Right cardiac atrium (tissue), 5 donors: ENCODE results near the gene HIVEP2. TPM values are rescaled to one million over a fixed set of nuclear protein-coding genes. Genes with fewer than 3 reads are reported as not detected.

Experiments used
- ATAC-seq, 2 donors: fragments of 200-7000 bp; cut with Tn5 transposase; one replicate each; pipeline versions ENCODE4 v1.8.0 to v1.9.1; 2020; ENCODE audit warnings: moderate library complexity in 2 of 2, mild to moderate bottlenecking in 1 of 2
- DNase-seq, 3 donors: peaks; one replicate each; pipeline ENCODE4 v3.0.0-alpha.2; 2020
- H3K27ac ChIP-seq: one replicate; pipeline ENCODE4 v1.5.1; 2013; ENCODE audit warnings: mild to moderate bottlenecking, low read length, control low read depth, moderate library complexity
- H3K27me3 ChIP-seq: one replicate; pipeline ENCODE4 v1.6.1; 2013; ENCODE audit not compliant: control insufficient read depth, insufficient read depth
- H3K4me1 ChIP-seq: one replicate; pipeline ENCODE4 v1.6.1; 2013; ENCODE audit warnings: low read length; ENCODE audit not compliant: control insufficient read depth, insufficient read depth
- H3K4me3 ChIP-seq: one replicate; pipeline ENCODE4 v1.5.1; 2013; ENCODE audit warnings: low read length, control low read depth
- H3K9me3 ChIP-seq: one replicate; pipeline ENCODE4 v1.6.1; 2013; ENCODE audit warnings: low read length; ENCODE audit not compliant: control insufficient read depth
- WGBS: extraction: QIAGEN DNeasy Blood & Tissue Kit; methylation state at CpG from one replicate; pipeline ENCODE4 v1.1.7; 2013; 5-methylcytosine and 5-hydroxymethylcytosine counted together
- intact Hi-C, 4 donors: fragments of 100-400 bp; cut with DNase I; formaldehyde crosslinking; loops; one replicate each; pipeline versions ENCODE4 v1.11.0 to v1.14.0; 2022 to 2023
- polyA plus RNA-seq: library from polyadenylated mRNA; stranded (reverse); fragments of 200-250 nt; gene quantifications from one replicate; pipeline ENCODE4 v1.2.3, GENCODE V29; 2013
- total RNA-seq, 4 donors: library from RNA; stranded (reverse); fragmentation: NEBNext Ultra II Directional; extraction: Animal tissue kit (Norgen Biotek cat#: 25700); gene quantifications; one replicate each; pipeline ENCODE4 v1.2.1, GENCODE V29; 2021
- donor health status: healthy with polysubstance abuse.
- donor health status: DM: no; HTN: yes; CAD: no.
- donor health status: DM: no; HTN: no; CAD: no.
- donor health status: DM: no; HTN: yes; CAD: no; lungs with severe emphysema.
- donor health status: DM: yes; HTN: yes; CAD: no.

Gene HIVEP2
- total and polyA plus RNA-seq, 5 donors: 4.5 to 29.0 (median 15.6) TPM

- Histone ChIP-seq H3K27me3 (no peaks in the 10 kb centered on the region), H3K9me3 (no peaks in the 10 kb centered on the region), H3K27ac (no peak overlapping the region), H3K4me3 (no peak overlapping the region), H3K4me1 (peaks cover 12% of the 10 kb centered on the region)
- DNase-seq (no peak), ATAC-seq (no peak)
- WGBS: 79% methylated on average over 1 of the region's 1 CpG
- intact Hi-C loops: no loop called here
Measured at GRCh38 chr6:142903812-142904211, 41.2 kb downstream of the HIVEP2 start.

GRCh38 chr6:142902636-142903053, 42.3 kb downstream of the HIVEP2 start:
- Histone ChIP-seq H3K4me3 (no peak overlapping the region), H3K9me3 (no peaks in the 10 kb centered on the region), H3K27ac (no peak overlapping the region), H3K27me3 (no peaks in the 10 kb centered on the region), H3K4me1 (peaks cover 13% of the 10 kb centered on the region)
- WGBS: 20% methylated on average over 4 of the region's 4 CpGs
- DNase-seq (peak; percentile 76 to 86 (median 80)), ATAC-seq (peak; percentile 88 to 96)
- intact Hi-C loops: no loop called here

DNA sequence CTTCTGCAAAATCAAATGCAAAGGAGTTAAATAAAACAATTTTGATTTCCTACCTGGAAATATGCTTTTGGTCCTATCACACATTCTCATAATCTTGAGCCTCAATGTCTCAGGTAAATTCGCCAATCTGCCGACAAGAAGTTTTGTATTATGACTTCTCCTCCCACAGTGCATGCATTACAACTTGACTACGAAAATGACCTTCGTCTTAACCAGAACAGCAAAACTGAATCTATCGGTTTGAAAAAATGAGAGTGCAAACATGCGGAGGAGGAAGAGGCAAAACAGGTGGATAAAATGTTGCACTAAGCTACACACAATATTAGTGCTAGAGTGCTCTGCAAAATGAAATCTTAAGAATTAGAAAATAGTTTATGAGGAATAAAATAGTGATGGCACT, 43.4 kb downstream of the HIVEP2 start:
- peaks cover 13% of the 10 kb centered on the region for H3K4me1 ChIP-seq
- no peak overlapping the region for H3K4me3 ChIP-seq
- WGBS: 95% methylated on average over 6 of the region's 6 CpGs

DNA sequence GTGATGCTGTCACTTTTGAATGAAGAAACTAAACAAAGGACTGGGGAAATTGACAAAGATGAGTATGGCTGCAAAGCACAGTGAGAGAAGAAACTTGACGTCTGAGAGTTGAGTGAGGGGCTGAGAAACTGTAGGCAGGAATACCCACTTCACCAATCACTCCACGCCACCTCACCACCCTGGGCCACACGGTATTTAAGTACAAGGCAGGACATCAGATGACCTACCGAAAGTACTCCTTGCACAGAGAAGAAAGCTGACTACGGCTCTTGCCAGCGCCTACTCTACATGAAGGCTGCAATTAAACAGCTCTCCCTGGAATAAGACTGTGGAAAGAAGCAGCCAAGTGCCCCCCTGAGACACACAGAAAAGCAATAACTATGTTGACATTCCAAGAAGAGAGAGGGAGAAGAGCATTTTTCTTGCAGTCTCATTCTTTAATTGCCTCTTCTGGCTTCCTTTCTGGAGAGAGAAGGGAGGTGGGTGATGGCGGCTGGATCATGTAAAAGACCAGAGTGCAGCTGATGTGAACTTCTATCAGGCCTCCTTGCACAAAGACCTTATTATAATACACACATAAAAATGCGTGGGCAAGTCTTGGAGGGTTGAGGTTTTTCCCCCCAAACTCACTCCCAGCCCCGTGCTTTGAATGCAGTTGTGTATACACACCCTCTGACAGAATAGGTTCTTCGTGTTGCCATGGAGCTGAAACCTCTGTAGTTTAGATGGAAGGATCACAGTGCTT, 44.6 kb downstream of the HIVEP2 start:
- 60% methylated on average over 10 of the region's 10 CpGs for WGBS
- H3K4me3 ChIP-seq: no peak overlapping the region
- H3K27me3 ChIP-seq: no peaks in the 10 kb centered on the region
- peaks cover 13% of the 10 kb centered on the region for H3K4me1 ChIP-seq
- H3K9me3 ChIP-seq: no peaks in the 10 kb centered on the region
- ATAC-seq: peak; percentile 15 to 35
- intact Hi-C loops: no loop called here
- H3K27ac ChIP-seq: no peak overlapping the region
- no peak for DNase-seq

More for the DNA sequence above, 43.4 kb downstream of the HIVEP2 start:
- Histone ChIP-seq H3K27me3 (no peaks in the 10 kb centered on the region), H3K9me3 (no peaks in the 10 kb centered on the region), H3K27ac (no peak overlapping the region)
- no peak for ATAC-seq
- DNase-seq: no peak
- intact Hi-C loops: no loop called here

GRCh38 chr6:142898927-142899895, 45.8 kb downstream of the HIVEP2 start:
- ATAC-seq: no peak
- intact Hi-C loops: loop anchor here in 1 of 4 donors (10.0 kb wide), 1 partner anchor 46 kb away; the partner anchor contains the start of gene HIVEP2
- Histone ChIP-seq H3K27me3 (no peaks in the 10 kb centered on the region), H3K27ac (no peak overlapping the region), H3K4me1 (peaks cover 13% of the 10 kb centered on the region), H3K4me3 (no peak overlapping the region), H3K9me3 (no peaks in the 10 kb centered on the region)
- 64% methylated on average over 6 of the region's 6 CpGs for WGBS
- DNase-seq: no peak

GRCh38 chr6:142897659-142898058, 47.3 kb downstream of the HIVEP2 start:
- DNase-seq: no peak
- Histone ChIP-seq H3K9me3 (no peaks in the 10 kb centered on the region), H3K27me3 (no peaks in the 10 kb centered on the region), H3K4me1 (peaks cover 13% of the 10 kb centered on the region), H3K27ac (no peak overlapping the region), H3K4me3 (no peak overlapping the region)
- WGBS: 94% methylated on average over 2 of the region's 2 CpGs
- no peak for ATAC-seq
- intact Hi-C loops: loop anchor here in 1 of 4 donors (10.0 kb wide), 1 partner anchor 47 kb away; the partner anchor contains the start of gene HIVEP2

DNA sequence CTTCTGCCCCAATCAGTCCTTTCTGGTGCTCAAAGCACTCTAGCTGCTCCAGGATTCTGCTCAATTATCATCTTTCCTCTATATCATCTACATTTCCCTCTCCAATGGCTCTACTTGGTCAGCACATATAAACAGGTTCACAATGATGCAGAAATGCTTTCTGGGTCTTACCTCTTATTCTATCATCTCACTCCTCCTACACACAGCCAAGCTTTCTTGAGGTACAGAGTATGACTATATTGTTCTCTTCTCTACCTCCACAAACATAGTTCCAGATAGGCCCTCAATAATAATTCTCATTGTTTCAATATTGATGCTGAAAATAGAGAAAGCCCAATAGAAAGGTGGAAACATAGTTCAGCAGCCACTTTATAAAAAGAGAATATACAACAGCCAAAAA, 48.2 kb downstream of the HIVEP2 start:
- Histone ChIP-seq H3K27me3 (no peaks in the 10 kb centered on the region), H3K4me1 (peaks cover 13% of the 10 kb centered on the region), H3K27ac (no peak overlapping the region), H3K9me3 (no peaks in the 10 kb centered on the region), H3K4me3 (no peak overlapping the region)
- no peak for ATAC-seq
- intact Hi-C loops: loop anchor here in 1 of 4 donors (10.0 kb wide), 1 partner anchor 48 kb away; the partner anchor contains the start of gene HIVEP2
- DNase-seq: no peak

DNA sequence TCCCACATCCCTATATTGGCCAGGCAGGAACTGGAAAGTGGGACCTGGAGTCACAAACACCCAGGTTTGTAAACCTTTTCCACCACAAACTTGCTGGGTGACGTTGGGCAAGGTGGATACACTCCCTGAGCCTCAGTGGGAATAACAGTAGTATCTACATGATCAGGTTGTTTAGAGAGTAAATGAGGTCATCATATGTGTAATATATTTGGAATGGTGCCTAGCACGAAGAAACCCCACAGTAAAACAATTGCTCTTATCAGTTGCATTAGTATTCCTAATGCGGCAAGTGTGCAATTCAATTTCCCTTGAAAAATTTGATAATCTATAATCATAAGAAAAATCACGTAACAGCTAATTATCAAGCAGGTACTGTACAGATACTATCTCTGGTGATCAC, 51.9 kb downstream of the HIVEP2 start:
- intact Hi-C loops: loop anchor here in 1 of 4 donors (10.0 kb wide), 1 partner anchor 52 kb away; the partner anchor contains the start of gene HIVEP2
- Histone ChIP-seq H3K27me3 (no peaks in the 10 kb centered on the region), H3K27ac (no peak overlapping the region), H3K4me1 (no peaks in the 10 kb centered on the region), H3K4me3 (no peak overlapping the region), H3K9me3 (no peaks in the 10 kb centered on the region)
- DNase-seq: no peak
- WGBS: 55% methylated on average over 4 of the region's 4 CpGs
- ATAC-seq: no peak

GRCh38 chr6:142892254-142893021, 52.5 kb downstream of the HIVEP2 start:
- no peak overlapping the region for H3K4me3 ChIP-seq
- intact Hi-C loops: loop anchor here in 1 of 4 donors (10.0 kb wide), 1 partner anchor 52 kb away; the partner anchor contains the start of gene HIVEP2
- H3K4me1 ChIP-seq: no peaks in the 10 kb centered on the region
- WGBS: 66% methylated on average over 10 of the region's 10 CpGs
- DNase-seq: no peak
- H3K9me3 ChIP-seq: no peaks in the 10 kb centered on the region
- no peak overlapping the region for H3K27ac ChIP-seq
- peak in 1 of 2 donors; percentile 29 for ATAC-seq
- H3K27me3 ChIP-seq: no peaks in the 10 kb centered on the region

DNA sequence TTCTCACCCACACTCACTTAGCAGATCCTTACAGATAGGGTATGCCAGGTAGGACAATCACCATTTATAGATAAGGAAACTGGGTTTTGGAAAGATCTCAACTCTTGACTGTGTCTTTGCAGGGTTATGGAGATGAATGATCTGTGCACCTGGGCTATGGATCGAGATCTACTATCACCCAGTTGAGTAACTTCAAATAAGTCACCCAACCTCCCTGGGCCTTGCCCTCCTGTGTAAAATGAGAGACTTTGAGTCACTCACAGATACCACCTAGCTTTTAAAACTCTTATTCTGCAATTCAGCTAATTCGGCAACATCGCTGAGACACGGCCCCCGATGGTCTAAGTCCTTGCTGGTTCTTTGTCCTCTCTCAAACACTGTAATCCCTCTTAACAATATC, 53.5 kb downstream of the HIVEP2 start:
- Histone ChIP-seq H3K27me3 (no peaks in the 10 kb centered on the region), H3K9me3 (no peaks in the 10 kb centered on the region), H3K4me1 (no peaks in the 10 kb centered on the region), H3K27ac (no peak overlapping the region), H3K4me3 (no peak overlapping the region)
- 97% methylated on average over 5 of the region's 5 CpGs for WGBS
- DNase-seq (no peak), ATAC-seq (no peak)
- intact Hi-C loops: loop anchor here in 1 of 4 donors (10.0 kb wide), 1 partner anchor 53 kb away; the partner anchor contains the start of gene HIVEP2
